H9 (cell line): ENCODE results near the gene TMC4. TPM values are rescaled to one million over a fixed set of nuclear protein-coding genes. Genes with fewer than 3 reads are reported as not detected.

ENCODE experiments used
- DNase-seq: peaks from one replicate; pipeline ENCODE4 v3.0.0-alpha.2; 2017
- H2AFZ ChIP-seq: one replicate; pipeline ENCODE4 v1.6.1; 2013; ENCODE audit warnings: mild to moderate bottlenecking, low read length, control low read depth, moderate library complexity
- H2AK5ac ChIP-seq: 2 replicates; pipeline ENCODE4 v1.6.1; 2013; ENCODE audit warnings: low read length, control low read depth, mixed read lengths; ENCODE audit not compliant: insufficient read length
- H2BK120ac ChIP-seq: one replicate; pipeline ENCODE4 v1.6.1; 2013; ENCODE audit warnings: low read depth, mild to moderate bottlenecking, low read length, control low read depth, inconsistent platforms; ENCODE audit not compliant: poor library complexity, severe bottlenecking
- H2BK12ac ChIP-seq: 2 replicates; pipeline ENCODE4 v1.6.1; 2013; ENCODE audit warnings: low read length, control low read depth, mixed read lengths, low read depth; ENCODE audit not compliant: insufficient read length
- H2BK15ac ChIP-seq: 2 replicates; pipeline ENCODE4 v1.6.1; 2013; ENCODE audit warnings: low read depth, low read length, control low read depth
- H2BK20ac ChIP-seq: one replicate; pipeline ENCODE4 v1.6.1; 2013; ENCODE audit warnings: low read depth, mild to moderate bottlenecking, low read length, control low read depth, inconsistent platforms; ENCODE audit not compliant: poor library complexity, severe bottlenecking
- H2BK5ac ChIP-seq: 2 replicates; pipeline ENCODE4 v1.6.1; 2013; ENCODE audit warnings: low read length, control low read depth, mixed read lengths; ENCODE audit not compliant: insufficient read length
- H3K14ac ChIP-seq: 2 replicates; pipeline ENCODE4 v1.6.1; 2013; ENCODE audit warnings: low read length, control low read depth; ENCODE audit not compliant: insufficient read depth
- H3K18ac ChIP-seq: 2 replicates; pipeline ENCODE4 v1.6.1; 2013; ENCODE audit warnings: low read depth, mild to moderate bottlenecking, mixed read lengths, low read length, control low read depth; ENCODE audit not compliant: insufficient read length
- H3K23ac ChIP-seq: 2 replicates; pipeline ENCODE4 v1.6.1; 2013; ENCODE audit warnings: low read length, control low read depth, mixed read lengths, low read depth; ENCODE audit not compliant: insufficient read length
- H3K23me2 ChIP-seq: 2 replicates; pipeline ENCODE4 v1.6.1; 2013; ENCODE audit warnings: low read depth, mild to moderate bottlenecking, mixed read lengths, low read length, control low read depth; ENCODE audit not compliant: insufficient read length, poor library complexity, severe bottlenecking
- H3K27ac ChIP-seq: 2 replicates; pipeline ENCODE4 v1.5.1; 2013; ENCODE audit warnings: low read length, control low read depth, mixed read lengths, low read depth; ENCODE audit not compliant: insufficient read length
- H3K27me3 ChIP-seq: 2 replicates; pipeline ENCODE4 v1.6.1; 2013; ENCODE audit warnings: low read length, control low read depth, inconsistent platforms; ENCODE audit not compliant: insufficient read depth
- H3K4ac ChIP-seq: 2 replicates; pipeline ENCODE4 v1.6.1; 2013; ENCODE audit warnings: low read depth, mild to moderate bottlenecking, control low read depth, inconsistent platforms, low read length, moderate library complexity
- H3K4me1 ChIP-seq: 2 replicates; pipeline ENCODE4 v1.6.1; 2013; ENCODE audit warnings: low read length, control low read depth, inconsistent platforms; ENCODE audit not compliant: insufficient read depth
- H3K4me2 ChIP-seq: 2 replicates; pipeline ENCODE4 v1.6.1; 2013; ENCODE audit warnings: low read length, control low read depth, mixed read lengths; ENCODE audit not compliant: insufficient read length, insufficient read depth
- H3K56ac ChIP-seq: 2 replicates; pipeline ENCODE4 v1.6.1; 2013; ENCODE audit warnings: low read depth, mild to moderate bottlenecking, mixed read lengths, low read length, control low read depth; ENCODE audit not compliant: insufficient read length
- H3K79me1 ChIP-seq: 2 replicates; pipeline ENCODE4 v1.6.1; 2013; ENCODE audit warnings: low read depth, mild to moderate bottlenecking, moderate library complexity, low read length, control low read depth, inconsistent platforms; ENCODE audit not compliant: insufficient read depth, poor library complexity, severe bottlenecking
- H3K79me2 ChIP-seq: 2 replicates; pipeline ENCODE4 v1.6.1; 2013; ENCODE audit warnings: low read length, control low read depth, inconsistent platforms; ENCODE audit not compliant: insufficient read depth
- H3K9ac ChIP-seq: 2 replicates; pipeline ENCODE4 v1.6.1; 2013; ENCODE audit warnings: low read length, control low read depth, mixed read lengths; ENCODE audit not compliant: insufficient read length; ENCODE audit errors: extremely low read depth
- H3K9me3 ChIP-seq: one replicate; pipeline ENCODE4 v1.6.1; 2013; ENCODE audit warnings: low read depth, low read length, inconsistent platforms; ENCODE audit not compliant: control insufficient read depth
- H3T11ph ChIP-seq: one replicate; pipeline ENCODE4 v1.6.1; 2013; ENCODE audit warnings: mild to moderate bottlenecking, low read length, control low read depth, inconsistent platforms
- H4K20me1 ChIP-seq: one replicate; pipeline ENCODE4 v1.6.1; 2013; ENCODE audit not compliant: control insufficient read depth, insufficient read length, insufficient read depth
- H4K5ac ChIP-seq: 2 replicates; pipeline ENCODE4 v1.6.1; 2013; ENCODE audit warnings: low read depth, mild to moderate bottlenecking, mixed read lengths, low read length, control low read depth; ENCODE audit not compliant: insufficient read length
- H4K8ac ChIP-seq: replicated peaks from 2 replicates; pipeline ENCODE4 v1.6.1; 2013; ENCODE audit warnings: low read length, control low read depth, mixed read lengths, low read depth; ENCODE audit not compliant: insufficient read length
- H4K91ac ChIP-seq: 2 replicates; pipeline ENCODE4 v1.6.1; 2013; ENCODE audit warnings: low read depth, mild to moderate bottlenecking, moderate library complexity, mixed read lengths, low read length, control low read depth; ENCODE audit not compliant: insufficient read length
- H3K27ac Mint-ChIP-seq, 3 experiments: 2 replicates in 2 of 3; 3 replicates in 1 of 3; pipeline ENCODE4 v1.8.0; 2020 to 2021; ENCODE audit warnings: mixed read lengths in 3 of 3, mild to moderate bottlenecking in 1 of 3, moderate library complexity in 1 of 3
- H3K27me3 Mint-ChIP-seq: 2 replicates; pipeline ENCODE4 v1.8.0; 2021; ENCODE audit warnings: low read depth, mild to moderate bottlenecking, moderate library complexity, mixed read lengths
- H3K36me3 Mint-ChIP-seq, 3 experiments: 2 replicates in 2 of 3; 3 replicates in 1 of 3; pipeline ENCODE4 v1.8.0; 2020 to 2021; ENCODE audit warnings: low read depth in 3 of 3, mixed read lengths in 3 of 3; ENCODE audit not compliant: insufficient read depth in 1 of 3
- H3K4me1 Mint-ChIP-seq, 2 experiments: 2 replicates each; pipeline ENCODE4 v1.8.0; 2020; ENCODE audit warnings: mixed read lengths in 2 of 2
- H3K4me3 Mint-ChIP-seq, 2 experiments: 2 replicates in 1 of 2; 3 replicates in 1 of 2; pipeline ENCODE4 v1.8.0; 2020 to 2021; ENCODE audit warnings: mild to moderate bottlenecking in 2 of 2, mixed read lengths in 2 of 2, moderate library complexity in 1 of 2
- H3K9me3 Mint-ChIP-seq, 2 experiments: 2 replicates in 1 of 2; 3 replicates in 1 of 2; pipeline ENCODE4 v1.8.0; 2020; ENCODE audit warnings: mild to moderate bottlenecking in 2 of 2, mixed read lengths in 2 of 2, moderate library complexity in 1 of 2
- WGBS: extraction: QIAGEN DNeasy Blood & Tissue Kit; methylation state at CpG from one replicate; pipeline ENCODE4 v1.1.7; 2013; ENCODE audit warnings: missing lambda C conversion rate, low lambda C conversion rate, mixed read lengths; ENCODE audit not compliant: insufficient read length; ENCODE audit errors: extremely low coverage; 5-methylcytosine and 5-hydroxymethylcytosine counted together
- total RNA-seq: library from RNA; stranded (reverse); gene quantifications from 2 replicates; pipeline ENCODE4 v1.2.1, GENCODE V29; 2021
- TF ChIP-seq, protein P1 (sequence below): fragments of 200-600 bp; sonication (generic); conservative IDR thresholded peaks from 3 replicates; pipeline ENCODE4 v1.8.0; 2021; ENCODE audit warnings: antibody characterized with exemption, mild to moderate bottlenecking

Gene TMC4
- total RNA-seq, 1 experiment from 2014 or later: 12.2 TPM

DNA sequence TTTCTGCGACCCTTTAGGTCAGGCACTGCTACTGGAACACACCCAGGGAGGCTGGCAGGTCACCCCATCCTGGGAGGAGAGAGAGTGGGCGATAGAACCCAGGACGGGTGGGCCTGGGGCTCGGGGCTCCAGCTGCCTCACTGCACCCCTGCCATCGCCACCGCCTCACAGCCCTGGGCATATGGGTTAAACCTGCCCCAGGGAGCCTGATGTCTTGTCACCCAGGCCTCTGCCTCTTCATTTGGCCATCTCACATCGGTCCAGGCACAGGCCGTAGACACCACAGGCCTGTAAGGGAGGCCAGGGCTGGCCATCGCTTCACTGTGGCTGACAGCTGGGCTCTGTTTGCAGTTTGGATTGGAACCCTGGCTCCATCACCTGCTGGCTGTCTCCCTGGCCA, 47.2 kb downstream of the TMC4 start:
- no CpG with 5 or more reads among the region's 9 CpGs for WGBS
- Histone ChIP-seq H4K91ac (no peak overlapping the region), H3K79me1 (no peaks in the 10 kb centered on the region), H3K4ac (no peak overlapping the region), H3K4me1 (no peaks in the 10 kb centered on the region), H3K27ac (no peak overlapping the region), H3T11ph (no peak overlapping the region), H4K20me1 (no peaks in the 10 kb centered on the region), H3K9me3 (no peaks in the 10 kb centered on the region), H2BK20ac (no peak overlapping the region), H3K27me3 (no peaks in the 10 kb centered on the region), H3K14ac (no peak overlapping the region), H2AK5ac (no peak overlapping the region), H2BK15ac (no peak overlapping the region), H3K23ac (no peak overlapping the region), H3K4me2 (no peak overlapping the region), H3K56ac (no peak overlapping the region), H2BK5ac (no peak overlapping the region), H3K9ac (no peak overlapping the region), H4K5ac (no peak overlapping the region), H4K8ac (no peak overlapping the region), H2BK12ac (no peak overlapping the region), H3K23me2 (no peaks in the 10 kb centered on the region), H2AFZ (no peak overlapping the region), H3K18ac (no peak overlapping the region), H3K79me2 (no peaks in the 10 kb centered on the region), H2BK120ac (no peak overlapping the region)
- peaks cover 37 to 74% (median 74%) of the 10 kb centered on the region in 3 experiments; a peak in 6 of 7 replicates for H3K36me3 Mint-ChIP-seq
- TF ChIP-seq, protein P1, sequence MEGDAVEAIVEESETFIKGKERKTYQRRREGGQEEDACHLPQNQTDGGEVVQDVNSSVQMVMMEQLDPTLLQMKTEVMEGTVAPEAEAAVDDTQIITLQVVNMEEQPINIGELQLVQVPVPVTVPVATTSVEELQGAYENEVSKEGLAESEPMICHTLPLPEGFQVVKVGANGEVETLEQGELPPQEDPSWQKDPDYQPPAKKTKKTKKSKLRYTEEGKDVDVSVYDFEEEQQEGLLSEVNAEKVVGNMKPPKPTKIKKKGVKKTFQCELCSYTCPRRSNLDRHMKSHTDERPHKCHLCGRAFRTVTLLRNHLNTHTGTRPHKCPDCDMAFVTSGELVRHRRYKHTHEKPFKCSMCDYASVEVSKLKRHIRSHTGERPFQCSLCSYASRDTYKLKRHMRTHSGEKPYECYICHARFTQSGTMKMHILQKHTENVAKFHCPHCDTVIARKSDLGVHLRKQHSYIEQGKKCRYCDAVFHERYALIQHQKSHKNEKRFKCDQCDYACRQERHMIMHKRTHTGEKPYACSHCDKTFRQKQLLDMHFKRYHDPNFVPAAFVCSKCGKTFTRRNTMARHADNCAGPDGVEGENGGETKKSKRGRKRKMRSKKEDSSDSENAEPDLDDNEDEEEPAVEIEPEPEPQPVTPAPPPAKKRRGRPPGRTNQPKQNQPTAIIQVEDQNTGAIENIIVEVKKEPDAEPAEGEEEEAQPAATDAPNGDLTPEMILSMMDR: no peak
- no peak overlapping the region for H3K4me3 Mint-ChIP-seq
- no peak overlapping the region for H3K27ac Mint-ChIP-seq
- no peak for DNase-seq
- H3K4me1 Mint-ChIP-seq: no peaks in the 10 kb centered on the region
- no peaks in the 10 kb centered on the region for H3K27me3 Mint-ChIP-seq
- no peaks in the 10 kb centered on the region for H3K9me3 Mint-ChIP-seq
